Measurements from ENCODE around the gene HMX2.

GRCh38 chr10:123194056-123194455, 46.1 kb downstream of the HMX2 start:
- TF ChIP-seq, protein P1, sequence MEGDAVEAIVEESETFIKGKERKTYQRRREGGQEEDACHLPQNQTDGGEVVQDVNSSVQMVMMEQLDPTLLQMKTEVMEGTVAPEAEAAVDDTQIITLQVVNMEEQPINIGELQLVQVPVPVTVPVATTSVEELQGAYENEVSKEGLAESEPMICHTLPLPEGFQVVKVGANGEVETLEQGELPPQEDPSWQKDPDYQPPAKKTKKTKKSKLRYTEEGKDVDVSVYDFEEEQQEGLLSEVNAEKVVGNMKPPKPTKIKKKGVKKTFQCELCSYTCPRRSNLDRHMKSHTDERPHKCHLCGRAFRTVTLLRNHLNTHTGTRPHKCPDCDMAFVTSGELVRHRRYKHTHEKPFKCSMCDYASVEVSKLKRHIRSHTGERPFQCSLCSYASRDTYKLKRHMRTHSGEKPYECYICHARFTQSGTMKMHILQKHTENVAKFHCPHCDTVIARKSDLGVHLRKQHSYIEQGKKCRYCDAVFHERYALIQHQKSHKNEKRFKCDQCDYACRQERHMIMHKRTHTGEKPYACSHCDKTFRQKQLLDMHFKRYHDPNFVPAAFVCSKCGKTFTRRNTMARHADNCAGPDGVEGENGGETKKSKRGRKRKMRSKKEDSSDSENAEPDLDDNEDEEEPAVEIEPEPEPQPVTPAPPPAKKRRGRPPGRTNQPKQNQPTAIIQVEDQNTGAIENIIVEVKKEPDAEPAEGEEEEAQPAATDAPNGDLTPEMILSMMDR (IDR thresholded peaks at IDR 0.05) = no peak
- TF ChIP-seq EP300 (IDR thresholded peaks at IDR 0.05) (no peak), POLR2A (IDR thresholded peaks at IDR 0.05) (no peak)
